Tibial nerve (tissue), 4 donors: ENCODE data around the gene TMEM19. TPM values are rescaled to one million over a fixed set of nuclear protein-coding genes. Genes with fewer than 3 reads are reported as not detected.

ENCODE experiments used
- DNase-seq, 2 donors: peaks; one replicate each; pipeline ENCODE4 v3.0.0-alpha.2; 2019; ENCODE audit warnings: low spot score in 2 of 2
- H3K27ac ChIP-seq, 4 donors: fragments of 200-600 bp; sonication (generic) in 3 of 4; one replicate each; pipeline ENCODE4 v1.5.1; 2017 to 2019; ENCODE audit warnings: mild to moderate bottlenecking in 1 of 4
- H3K27me3 ChIP-seq, 2 donors: fragments of 200-600 bp; sonication (generic) in 1 of 2; one replicate each; pipeline versions ENCODE4 v1.5.1 to v1.6.0; 2017 to 2019
- H3K36me3 ChIP-seq, 3 donors: fragments of 200-600 bp; sonication (generic); one replicate each; pipeline ENCODE4 v1.5.1; 2018 to 2019
- H3K4me1 ChIP-seq, 4 donors: fragments of 200-600 bp; sonication (generic) in 3 of 4; one replicate each; pipeline ENCODE4 v1.5.1; 2017 to 2019
- H3K4me3 ChIP-seq, 4 donors: fragments of 200-600 bp; sonication (generic) in 3 of 4; one replicate each; pipeline ENCODE4 v1.5.1; 2017 to 2019; ENCODE audit warnings: mild to moderate bottlenecking in 1 of 4, moderate library complexity in 1 of 4
- H3K9me3 ChIP-seq, 4 donors: fragments of 200-600 bp; sonication (generic) in 3 of 4; one replicate each; pipeline ENCODE4 v1.5.1; 2017 to 2019
- CTCF ChIP-seq, 5 experiments: fragments of 200-600 bp in 3 of 5; fragments of 450-650 bp in 2 of 5; sonication (generic) in 3 of 5; IDR thresholded peaks; one replicate each; pipeline ENCODE4 v1.5.1; 2016 to 2019; ENCODE audit warnings: antibody characterized with exemption in 5 of 5, mild to moderate bottlenecking in 3 of 5, moderate library complexity in 2 of 5
- EP300 ChIP-seq, 2 donors: sonication (generic); formaldehyde crosslinking; IDR thresholded peaks; one replicate each; pipeline ENCODE4 v1.6.1; 2017; ENCODE audit warnings: antibody characterized with exemption in 2 of 2, mild to moderate bottlenecking in 1 of 2
- POLR2A ChIP-seq, 2 donors: fragments of 450-650 bp; IDR thresholded peaks; one replicate each; pipeline ENCODE4 v1.6.1; 2017; ENCODE audit warnings: antibody characterized with exemption in 2 of 2, mild to moderate bottlenecking in 2 of 2, moderate library complexity in 2 of 2
- WGBS, 2 donors: methylation state at CpG; one replicate each; pipeline ENCODE4 v1.1.5; 2018; 5-methylcytosine and 5-hydroxymethylcytosine counted together
- total RNA-seq, 4 donors: library from RNA; depleted of rRNA; stranded (reverse); fragments of >200 nt; gene quantifications; one replicate each; pipeline ENCODE4 v1.1.0, GENCODE V29; 2016

Gene TMEM19
- total RNA-seq, 4 donors from 2014 or later: 9.3 to 17.6 (median 16.0) TPM

DNA sequence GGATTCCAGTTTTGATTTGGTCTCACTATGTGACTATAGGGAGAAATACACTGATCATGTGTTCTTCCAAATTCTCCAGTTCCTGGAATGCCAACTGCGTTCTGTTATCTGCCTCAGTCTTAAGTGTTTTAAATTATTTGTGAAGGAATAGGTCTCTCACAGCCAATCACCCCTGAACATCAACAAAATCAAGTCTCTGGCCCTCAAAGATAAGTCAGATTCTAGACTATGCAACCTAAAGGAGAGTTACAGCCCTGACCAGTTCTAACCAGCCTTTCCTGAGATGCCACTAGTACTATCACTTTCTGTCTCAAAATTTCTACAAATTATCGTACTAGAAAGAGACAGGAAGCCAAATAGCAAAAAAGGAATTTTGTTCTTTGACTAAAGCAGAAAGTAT is 44.5 kb upstream of the TMEM19 start:
- no peak for TF ChIP-seq CTCF (IDR thresholded peaks at IDR 0.05)
- TF ChIP-seq EP300 (IDR thresholded peaks at IDR 0.05): no peak
- no peak for TF ChIP-seq POLR2A (IDR thresholded peaks at IDR 0.05)
- peaks cover 0 to 79% (median 4%) of the 10 kb centered on the region in 3 donors for H3K36me3 ChIP-seq
- H3K27me3 ChIP-seq: no peaks in the 10 kb centered on the region
- no peak overlapping the region for H3K27ac ChIP-seq
- no peak overlapping the region for H3K4me3 ChIP-seq
- H3K9me3 ChIP-seq: no peaks in the 10 kb centered on the region
- H3K4me1 ChIP-seq: peaks cover 0 to 20% (median 0%) of the 10 kb centered on the region in 4 donors
- 88 to 93% methylated on average over 2 of the region's 2 CpGs for WGBS, 2 donors
- no peak for DNase-seq

- Histone ChIP-seq H3K4me1 (peaks cover 0 to 14% (median 0%) of the 10 kb centered on the region in 4 donors), H3K27ac (no peak overlapping the region), H3K9me3 (no peaks in the 10 kb centered on the region), H3K4me3 (no peak overlapping the region), H3K27me3 (no peaks in the 10 kb centered on the region), H3K36me3 (peaks cover 0 to 86% (median 9%) of the 10 kb centered on the region in 3 donors)
- 94 to 96% methylated on average over 2 of the region's 2 CpGs for WGBS, 2 donors
- TF ChIP-seq CTCF (IDR thresholded peaks at IDR 0.05) (no peak), EP300 (IDR thresholded peaks at IDR 0.05) (no peak), POLR2A (IDR thresholded peaks at IDR 0.05) (no peak)
- no peak for DNase-seq
These were observed 43.6 kb upstream of the TMEM19 start for GRCh38 chr12:71642264-71642663.

DNA sequence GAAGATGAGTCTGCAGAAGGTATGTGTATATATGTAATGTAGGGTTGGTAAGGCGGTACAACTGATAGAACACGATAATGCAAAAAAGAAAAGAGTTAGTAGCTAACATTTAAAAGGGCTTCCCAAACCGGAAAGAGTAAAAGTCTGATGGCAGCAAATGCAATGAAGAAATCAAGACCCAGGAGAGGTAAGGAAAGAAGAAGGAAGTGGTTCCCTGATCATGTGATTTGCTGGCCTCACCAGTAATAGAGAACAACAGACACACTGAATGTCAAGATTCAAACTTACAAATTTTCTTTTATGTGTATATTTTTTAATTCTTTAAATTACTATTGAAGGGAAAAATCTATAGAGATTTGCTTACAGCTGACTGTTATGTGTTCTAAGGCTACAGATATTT is 40.6 kb upstream of the TMEM19 start:
- no peak overlapping the region for H3K4me3 ChIP-seq
- no peak for DNase-seq
- no peaks in the 10 kb centered on the region for H3K9me3 ChIP-seq
- peaks cover 0 to 16% (median 0%) of the 10 kb centered on the region in 4 donors for H3K4me1 ChIP-seq
- TF ChIP-seq EP300 (IDR thresholded peaks at IDR 0.05) (no peak), POLR2A (IDR thresholded peaks at IDR 0.05) (no peak), CTCF (IDR thresholded peaks at IDR 0.05) (no peak)
- 78 to 83% methylated on average over 3 of the region's 3 CpGs for WGBS, 2 donors
- no peaks in the 10 kb centered on the region for H3K27me3 ChIP-seq
- peaks cover 2 to 73% (median 9%) of the 10 kb centered on the region in 3 donors for H3K36me3 ChIP-seq
- H3K27ac ChIP-seq: no peak overlapping the region

GRCh38 chr12:71646512-71646911 is 39.4 kb upstream of the TMEM19 start:
- TF ChIP-seq CTCF (IDR thresholded peaks at IDR 0.05) (no peak), EP300 (IDR thresholded peaks at IDR 0.05) (no peak), POLR2A (IDR thresholded peaks at IDR 0.05) (no peak)
- no peak for DNase-seq
- 93 to 98% methylated on average over 3 of the region's 3 CpGs for WGBS, 2 donors
- Histone ChIP-seq H3K36me3 (peaks cover 2 to 71% (median 7%) of the 10 kb centered on the region in 3 donors), H3K27me3 (no peaks in the 10 kb centered on the region), H3K4me3 (no peak overlapping the region), H3K27ac (no peak overlapping the region), H3K9me3 (no peaks in the 10 kb centered on the region), H3K4me1 (peaks cover 0 to 21% (median 0%) of the 10 kb centered on the region in 4 donors)

DNA sequence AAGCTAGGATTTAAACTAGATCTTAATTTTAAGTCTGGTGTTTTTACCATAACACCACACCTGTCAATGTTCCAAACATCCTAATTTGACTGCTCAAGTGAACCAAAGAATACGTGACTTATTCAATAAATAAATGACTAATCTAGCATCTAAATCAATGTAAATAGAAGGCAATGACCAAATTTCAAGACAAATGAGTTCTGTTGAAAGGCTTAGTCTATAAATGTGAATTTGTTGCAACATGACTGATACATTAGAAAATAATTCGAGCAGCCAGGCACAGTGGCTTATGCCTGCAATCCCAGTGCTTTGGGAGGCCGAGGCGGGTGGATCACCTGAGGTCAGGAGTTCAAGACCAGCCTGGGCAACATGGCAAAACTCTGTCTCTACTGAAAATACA is 37.3 kb upstream of the TMEM19 start:
- no peak overlapping the region for H3K27ac ChIP-seq
- H3K36me3 ChIP-seq: peaks cover 2 to 66% (median 6%) of the 10 kb centered on the region in 3 donors
- H3K4me1 ChIP-seq: peaks cover 0 to 19% (median 0%) of the 10 kb centered on the region in 4 donors
- no peak overlapping the region for H3K4me3 ChIP-seq
- no peak for TF ChIP-seq EP300 (IDR thresholded peaks at IDR 0.05)
- TF ChIP-seq POLR2A (IDR thresholded peaks at IDR 0.05): no peak
- no peak for TF ChIP-seq CTCF (IDR thresholded peaks at IDR 0.05)
- peaks cover 0 to 6% (median 2%) of the 10 kb centered on the region in 4 donors for H3K9me3 ChIP-seq
- DNase-seq: no peak
- WGBS, 2 donors: 84 to 88% methylated on average over 4 of the region's 4 CpGs
- H3K27me3 ChIP-seq: no peaks in the 10 kb centered on the region
